Measurements from ENCODE around the gene ARHGAP26. TPM values are rescaled to one million over a fixed set of nuclear protein-coding genes. Genes with fewer than 3 reads are reported as not detected.

ARHGAP26 gene
- total and polyA plus RNA-seq, 5 donors: 13.2 to 56.9 (median 47.0) TPM

DNA sequence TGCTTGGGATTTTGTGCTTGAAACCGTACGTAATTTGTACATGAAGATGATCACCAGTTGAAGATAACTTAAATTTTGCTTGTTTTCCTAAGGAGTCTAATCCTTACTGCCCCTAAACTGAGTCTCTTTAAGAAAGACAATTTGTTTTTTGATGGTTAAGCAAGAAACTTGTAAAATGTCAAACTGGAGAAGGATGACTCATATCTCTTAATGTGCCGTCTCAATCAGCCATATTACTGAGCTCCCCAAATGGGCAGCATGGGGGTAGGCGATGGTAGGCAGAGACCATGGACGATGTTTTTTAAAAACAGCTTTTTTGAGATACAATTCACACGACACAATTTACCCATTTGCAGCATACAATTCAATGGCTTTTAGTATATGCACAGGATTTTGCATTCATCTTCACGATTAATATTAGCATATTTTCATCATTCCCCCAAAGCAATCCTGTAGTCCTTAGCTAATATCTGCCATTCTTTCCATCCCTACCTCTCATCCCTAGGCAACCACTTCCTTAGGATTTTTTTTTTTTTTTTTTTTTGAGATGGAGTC, 14.3 kb downstream of the ARHGAP26 start:
- no peak overlapping the region for H3K4me3 ChIP-seq (ENCODE audit: low read length)
- ATAC-seq (peak in 1 of 2 donors; percentile 2), DNase-seq (no peak)
- intact Hi-C loops (cut with DNase I): no loop called here
- 74% methylated on average over 7 of the region's 7 CpGs for WGBS
- H3K4me1 ChIP-seq (ENCODE audit: control insufficient read depth, insufficient read depth, low read length): peaks cover 27% of the 10 kb centered on the region
- H3K27me3 ChIP-seq (ENCODE audit: control insufficient read depth, insufficient read depth): no peaks in the 10 kb centered on the region
- peak overlapping the region; percentile 90 for H3K27ac ChIP-seq (ENCODE audit: low read length)
- H3K9me3 ChIP-seq (ENCODE audit: control insufficient read depth, low read length): no peaks in the 10 kb centered on the region

DNA sequence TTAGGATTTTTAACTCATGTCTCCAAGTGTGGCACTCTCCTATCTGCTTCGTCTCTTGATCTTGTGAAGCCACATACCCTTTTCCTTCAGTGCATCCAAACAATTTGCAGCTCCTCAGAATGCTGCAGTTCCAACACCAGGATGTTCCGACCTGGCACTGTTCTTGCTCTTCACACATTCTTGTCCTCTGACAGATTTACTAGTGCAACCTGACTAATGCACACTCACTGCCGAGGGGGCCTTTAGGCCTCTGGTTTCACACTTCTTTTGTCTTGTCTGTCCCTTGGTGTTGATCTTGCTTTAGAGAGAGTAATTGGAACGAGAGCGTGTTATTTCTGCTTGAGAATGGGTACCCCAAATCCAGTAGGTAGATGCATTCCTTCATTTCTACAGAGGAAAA, 15.0 kb downstream of the ARHGAP26 start:
- H3K4me3 ChIP-seq (ENCODE audit: low read length): no peak overlapping the region
- ATAC-seq: peak in 1 of 2 donors; percentile 29
- intact Hi-C loops (cut with DNase I): loop anchor here in 1 of 4 donors (5.0 kb wide), 1 partner anchor 42 kb away; no protein-coding TSS in a partner anchor
- peaks cover 25% of the 10 kb centered on the region for H3K4me1 ChIP-seq (ENCODE audit: control insufficient read depth, insufficient read depth, low read length)
- no peaks in the 10 kb centered on the region for H3K27me3 ChIP-seq (ENCODE audit: control insufficient read depth, insufficient read depth)
- 73% methylated on average over 5 of the region's 5 CpGs for WGBS
- no peaks in the 10 kb centered on the region for H3K9me3 ChIP-seq (ENCODE audit: control insufficient read depth, low read length)
- DNase-seq: no peak
- peak overlapping the region; percentile 14 for H3K27ac ChIP-seq (ENCODE audit: low read length)

DNA sequence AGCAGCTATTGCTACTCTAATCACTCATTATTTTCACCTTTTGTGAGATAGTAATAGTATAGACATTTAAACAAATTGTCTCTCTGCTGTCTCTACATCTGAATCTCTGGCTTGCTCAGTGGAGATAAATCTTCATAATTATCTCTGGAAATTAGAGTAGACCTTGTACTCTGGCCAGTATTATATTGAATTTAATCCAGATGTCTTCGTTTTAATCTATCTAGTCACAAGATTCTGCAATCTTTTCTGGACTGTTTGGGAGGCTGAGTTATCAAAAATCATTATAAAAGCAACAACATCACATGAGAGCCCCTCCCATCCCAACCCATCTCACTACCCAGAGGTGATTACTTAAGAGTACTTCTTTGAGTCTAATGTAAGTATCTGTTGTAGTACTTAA, 19.0 kb downstream of the ARHGAP26 start:
- DNase-seq (no peak), ATAC-seq (no peak)
- intact Hi-C loops (cut with DNase I): loop anchor here in 1 of 4 donors (5.0 kb wide), 1 partner anchor 38 kb away; no protein-coding TSS in a partner anchor
- Histone ChIP-seq H3K27ac (ENCODE audit: low read length) (no peak overlapping the region), H3K9me3 (ENCODE audit: control insufficient read depth, low read length) (no peaks in the 10 kb centered on the region), H3K27me3 (ENCODE audit: control insufficient read depth, insufficient read depth) (no peaks in the 10 kb centered on the region), H3K4me1 (ENCODE audit: control insufficient read depth, insufficient read depth, low read length) (peaks cover 11% of the 10 kb centered on the region), H3K4me3 (ENCODE audit: low read length) (no peak overlapping the region)
- WGBS: 27% methylated on average over 1 of the region's 1 CpG

DNA sequence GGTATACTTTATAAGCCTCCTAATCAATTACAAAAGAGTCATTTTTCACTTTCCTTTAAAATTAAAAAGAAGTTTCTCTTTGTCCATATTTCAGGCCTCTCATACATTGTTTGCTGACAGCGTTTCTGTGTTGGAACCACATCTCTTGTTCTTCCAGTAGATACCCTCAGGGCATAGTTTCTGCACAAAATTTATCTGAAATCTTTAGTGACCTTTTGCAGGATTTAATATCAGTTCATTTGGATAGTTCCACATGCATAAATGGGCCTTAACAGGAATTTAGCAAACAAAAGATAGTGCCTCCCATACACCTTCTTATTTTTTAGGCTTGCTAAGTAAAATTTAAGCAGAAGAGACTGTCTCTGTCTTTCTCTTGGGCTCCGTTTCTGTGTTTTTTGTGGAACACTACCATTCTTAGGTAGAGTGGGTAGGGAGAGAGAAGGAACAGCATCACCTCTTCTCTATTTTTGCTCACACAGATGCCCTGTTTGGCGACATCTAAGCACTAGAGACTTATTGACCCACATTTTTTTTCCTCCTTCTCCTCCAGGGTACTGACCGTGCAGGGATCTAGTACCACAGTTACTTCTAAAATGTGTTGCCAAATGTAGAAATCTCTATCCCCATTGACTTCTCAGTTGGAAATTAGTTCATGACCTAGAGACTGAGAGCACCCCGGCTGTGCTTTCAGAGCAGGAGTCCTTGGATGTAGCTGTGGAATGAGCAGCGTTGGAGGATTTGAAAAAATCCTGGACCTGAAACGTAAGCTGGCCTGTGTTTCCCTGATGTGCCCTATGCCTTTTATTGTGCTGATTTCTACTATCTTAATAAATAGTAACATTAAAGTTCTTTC, 22.1 kb downstream of the ARHGAP26 start:
- Histone ChIP-seq H3K27ac (ENCODE audit: low read length) (no peak overlapping the region), H3K27me3 (ENCODE audit: control insufficient read depth, insufficient read depth) (no peaks in the 10 kb centered on the region), H3K4me1 (ENCODE audit: control insufficient read depth, insufficient read depth, low read length) (peaks cover 14% of the 10 kb centered on the region), H3K9me3 (ENCODE audit: control insufficient read depth, low read length) (no peaks in the 10 kb centered on the region), H3K4me3 (ENCODE audit: low read length) (no peak overlapping the region)
- intact Hi-C loops (cut with DNase I): no loop called here
- 66% methylated on average over 7 of the region's 7 CpGs for WGBS
- ATAC-seq (no peak), DNase-seq (no peak)

DNA sequence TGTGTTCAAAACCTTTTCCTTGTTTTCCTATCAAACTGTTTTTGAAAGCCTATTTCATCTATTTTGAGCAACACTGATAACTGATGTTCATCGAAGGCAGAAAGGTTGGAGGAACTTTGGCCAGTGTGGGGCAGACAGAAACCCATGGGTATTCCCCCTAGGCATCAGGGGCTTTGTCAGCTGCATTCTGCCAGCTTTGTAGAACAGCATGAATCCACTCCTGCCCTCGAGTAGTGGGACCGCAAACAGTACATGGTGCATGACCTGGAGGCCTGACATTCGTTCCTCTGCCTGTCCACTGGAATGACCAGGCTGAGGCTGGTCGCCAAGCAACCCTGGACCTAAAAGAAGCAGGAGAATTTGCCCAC, 22.7 kb downstream of the ARHGAP26 start:
- Histone ChIP-seq H3K27ac (ENCODE audit: low read length) (no peak overlapping the region), H3K4me3 (ENCODE audit: low read length) (no peak overlapping the region), H3K9me3 (ENCODE audit: control insufficient read depth, low read length) (no peaks in the 10 kb centered on the region), H3K27me3 (ENCODE audit: control insufficient read depth, insufficient read depth) (no peaks in the 10 kb centered on the region), H3K4me1 (ENCODE audit: control insufficient read depth, insufficient read depth, low read length) (peaks cover 14% of the 10 kb centered on the region)
- intact Hi-C loops (cut with DNase I): no loop called here
- DNase-seq (no peak), ATAC-seq (no peak)
- WGBS: 70% methylated on average over 5 of the region's 5 CpGs

DNA sequence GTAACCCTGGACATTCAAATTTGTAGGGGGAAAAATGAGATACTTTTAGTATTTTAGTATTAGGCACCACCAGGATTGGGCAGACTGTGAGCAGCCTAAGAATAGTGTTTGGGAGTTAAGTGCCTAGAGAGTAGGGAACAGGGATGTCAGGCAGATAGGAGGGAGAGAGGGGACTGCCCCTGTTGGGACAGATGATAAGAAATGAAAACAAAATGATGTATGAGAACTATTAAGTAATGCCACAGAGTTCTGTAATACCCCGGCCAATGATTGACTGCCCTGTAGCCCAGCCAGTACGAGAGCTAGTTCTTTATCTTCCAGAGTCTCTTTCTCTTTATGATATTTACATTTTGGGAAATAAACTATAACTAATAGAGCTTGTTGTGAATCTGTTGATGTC, 24.4 kb downstream of the ARHGAP26 start:
- intact Hi-C loops (cut with DNase I): no loop called here
- ATAC-seq: peak; percentile 65 to 70
- WGBS: 40% methylated on average over 2 of the region's 2 CpGs
- Histone ChIP-seq H3K4me1 (ENCODE audit: control insufficient read depth, insufficient read depth, low read length) (peaks cover 21% of the 10 kb centered on the region), H3K27ac (ENCODE audit: low read length) (peak overlapping the region; percentile 42), H3K27me3 (ENCODE audit: control insufficient read depth, insufficient read depth) (no peaks in the 10 kb centered on the region), H3K9me3 (ENCODE audit: control insufficient read depth, low read length) (no peaks in the 10 kb centered on the region), H3K4me3 (ENCODE audit: low read length) (no peak overlapping the region)
- no peak for DNase-seq

DNA sequence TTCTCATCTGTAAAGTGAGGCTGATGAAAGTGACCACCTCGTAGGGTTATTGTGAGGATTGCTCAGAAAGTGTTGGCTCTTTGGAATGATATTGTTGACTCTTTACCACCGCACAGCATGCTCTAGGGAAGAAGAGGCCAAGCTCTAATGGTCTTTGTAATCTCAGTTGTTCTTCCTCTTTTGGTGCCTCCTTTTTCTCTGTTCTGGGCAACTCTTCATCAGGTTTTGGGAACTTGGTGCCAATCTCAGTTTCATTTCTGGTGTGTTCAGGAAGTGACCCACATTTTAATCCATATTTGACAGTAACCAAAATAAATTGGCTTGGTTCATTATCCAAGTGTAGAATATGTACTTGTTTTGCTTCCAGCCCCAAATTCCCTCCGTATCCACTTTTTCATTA, 25.1 kb downstream of the ARHGAP26 start:
- intact Hi-C loops (cut with DNase I): no loop called here
- no peaks in the 10 kb centered on the region for H3K9me3 ChIP-seq (ENCODE audit: control insufficient read depth, low read length)
- no peak overlapping the region for H3K4me3 ChIP-seq (ENCODE audit: low read length)
- DNase-seq (no peak), ATAC-seq (peak in 1 of 2 donors; percentile 14)
- peaks cover 21% of the 10 kb centered on the region for H3K4me1 ChIP-seq (ENCODE audit: control insufficient read depth, insufficient read depth, low read length)
- WGBS: 74% methylated on average over 3 of the region's 3 CpGs
- no peaks in the 10 kb centered on the region for H3K27me3 ChIP-seq (ENCODE audit: control insufficient read depth, insufficient read depth)
- H3K27ac ChIP-seq (ENCODE audit: low read length): no peak overlapping the region

DNA sequence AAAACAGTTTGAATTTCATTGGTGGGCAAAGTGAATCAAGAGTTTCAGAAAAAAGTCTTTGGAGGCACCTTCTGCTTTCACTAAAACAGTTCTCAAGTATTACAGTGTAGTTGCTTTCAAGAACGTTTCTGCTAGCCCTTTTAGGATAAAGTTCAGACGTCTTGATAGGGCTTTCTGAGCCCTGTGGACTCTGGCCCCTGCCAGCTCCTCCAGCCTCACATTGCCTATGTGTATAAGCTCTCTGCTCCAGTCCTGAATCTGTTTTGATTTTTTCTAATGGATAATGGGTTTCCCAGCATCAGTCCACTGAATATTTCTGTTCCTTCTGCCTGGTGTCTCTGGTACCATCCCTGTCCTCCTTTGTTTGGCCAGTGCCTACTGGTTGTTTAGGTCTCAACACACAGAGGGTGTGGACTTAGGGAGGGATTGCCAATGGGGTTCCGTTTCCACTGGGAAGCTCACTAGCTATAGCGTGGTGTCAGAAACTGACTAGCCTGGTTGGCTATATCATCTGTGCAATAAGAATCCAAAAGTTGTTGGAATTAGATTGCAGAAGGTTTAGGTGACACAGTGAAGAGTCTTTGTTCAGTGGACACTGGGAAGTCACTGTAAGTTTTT, 26.4 kb downstream of the ARHGAP26 start:
- intact Hi-C loops (cut with DNase I): no loop called here
- Histone ChIP-seq H3K4me1 (ENCODE audit: control insufficient read depth, insufficient read depth, low read length) (peaks cover 21% of the 10 kb centered on the region), H3K27ac (ENCODE audit: low read length) (no peak overlapping the region), H3K27me3 (ENCODE audit: control insufficient read depth, insufficient read depth) (no peaks in the 10 kb centered on the region), H3K9me3 (ENCODE audit: control insufficient read depth, low read length) (no peaks in the 10 kb centered on the region), H3K4me3 (ENCODE audit: low read length) (no peak overlapping the region)
- ATAC-seq: no peak
- 58% methylated on average over 4 of the region's 4 CpGs for WGBS
- DNase-seq: no peak

DNA sequence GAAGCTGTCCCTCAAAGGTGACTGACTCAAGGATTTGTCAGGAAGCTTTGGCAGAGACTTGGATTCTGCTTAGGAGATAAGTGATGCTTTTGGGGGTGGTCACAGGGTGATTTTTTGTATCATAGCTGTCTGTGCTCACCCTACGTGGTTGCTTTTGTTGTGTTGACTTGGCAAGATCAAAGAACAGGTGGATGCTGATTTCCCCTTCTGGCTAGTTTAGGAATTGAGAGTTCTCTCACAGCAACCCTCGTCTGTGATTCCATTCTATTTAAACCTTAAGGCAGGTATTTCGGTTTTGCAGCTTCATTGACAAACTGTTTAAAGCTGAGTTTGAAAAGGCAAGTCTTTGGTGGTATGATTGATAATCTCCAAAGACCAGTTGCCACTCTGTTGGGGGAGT, 27.2 kb downstream of the ARHGAP26 start:
- Histone ChIP-seq H3K4me3 (ENCODE audit: low read length) (no peak overlapping the region), H3K4me1 (ENCODE audit: control insufficient read depth, insufficient read depth, low read length) (peaks cover 21% of the 10 kb centered on the region), H3K9me3 (ENCODE audit: control insufficient read depth, low read length) (no peaks in the 10 kb centered on the region), H3K27ac (ENCODE audit: low read length) (no peak overlapping the region), H3K27me3 (ENCODE audit: control insufficient read depth, insufficient read depth) (no peaks in the 10 kb centered on the region)
- ATAC-seq (no peak), DNase-seq (no peak)
- intact Hi-C loops (cut with DNase I): no loop called here
- 81% methylated on average over 3 of the region's 3 CpGs for WGBS

DNA sequence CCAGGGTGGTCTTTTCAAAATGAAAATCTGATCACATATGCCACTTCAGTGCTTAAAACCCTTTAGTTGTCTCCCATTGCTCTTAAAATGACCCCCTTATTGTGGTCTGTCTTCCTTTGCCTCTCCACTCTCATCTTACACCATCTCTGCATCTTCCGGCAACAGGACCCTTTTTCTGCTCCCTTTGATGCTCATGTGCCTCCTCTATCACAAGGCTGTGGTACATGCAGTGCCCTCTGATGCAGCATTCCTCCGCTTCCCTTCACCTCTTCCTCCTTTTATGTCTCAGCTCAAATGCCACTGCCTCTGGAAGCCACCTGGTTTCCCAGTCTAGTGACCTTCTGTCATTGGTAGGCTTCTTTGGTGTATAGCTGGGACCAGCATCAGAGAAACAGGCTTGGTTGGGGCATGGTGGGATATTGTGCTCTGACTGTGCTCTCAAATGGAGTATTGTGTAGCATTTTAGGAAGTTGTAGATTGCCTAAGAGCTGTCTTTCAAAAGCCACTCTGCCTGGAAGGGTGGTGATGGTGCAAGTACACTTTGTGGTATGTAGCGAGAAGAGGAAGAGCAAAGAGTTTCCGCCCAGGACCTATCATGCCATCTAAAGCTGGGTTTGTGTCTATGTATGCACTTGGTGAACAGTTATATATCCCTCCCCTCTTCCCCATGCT, 28.1 kb downstream of the ARHGAP26 start:
- intact Hi-C loops (cut with DNase I): no loop called here
- peak; percentile 53 to 55 for ATAC-seq
- Histone ChIP-seq H3K9me3 (ENCODE audit: control insufficient read depth, low read length) (no peaks in the 10 kb centered on the region), H3K4me1 (ENCODE audit: control insufficient read depth, insufficient read depth, low read length) (peaks cover 18% of the 10 kb centered on the region), H3K27me3 (ENCODE audit: control insufficient read depth, insufficient read depth) (no peaks in the 10 kb centered on the region), H3K4me3 (ENCODE audit: low read length) (no peak overlapping the region), H3K27ac (ENCODE audit: low read length) (peak overlapping the region; percentile 34)
- no peak for DNase-seq
- 88% methylated on average over 4 of the region's 4 CpGs for WGBS
